Measurements from ENCODE around the gene FADD.

The FADD gene

DNA sequence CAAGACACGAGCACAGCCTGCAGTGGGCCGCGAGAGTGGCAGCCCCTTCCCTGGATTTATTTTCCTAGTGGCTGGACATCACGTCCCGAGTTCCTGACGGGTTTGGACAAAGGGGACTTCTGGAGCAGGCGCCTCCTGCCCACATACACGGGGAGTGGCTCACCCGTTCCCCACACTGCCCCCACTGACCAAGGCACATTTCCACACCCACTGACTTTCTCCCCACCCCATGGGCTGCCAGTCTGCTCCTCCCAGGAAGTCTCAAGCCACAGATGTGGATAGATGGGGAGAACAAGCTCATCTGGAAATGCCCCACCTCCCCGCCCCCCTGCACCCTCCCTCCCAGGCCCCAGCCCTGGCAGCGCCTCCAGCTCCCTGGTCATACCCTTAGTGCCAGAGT is 34.0 kb upstream of the FADD start:
- CTCF ChIA-PET: no interaction called here
- TF ChIP-seq, protein P1, sequence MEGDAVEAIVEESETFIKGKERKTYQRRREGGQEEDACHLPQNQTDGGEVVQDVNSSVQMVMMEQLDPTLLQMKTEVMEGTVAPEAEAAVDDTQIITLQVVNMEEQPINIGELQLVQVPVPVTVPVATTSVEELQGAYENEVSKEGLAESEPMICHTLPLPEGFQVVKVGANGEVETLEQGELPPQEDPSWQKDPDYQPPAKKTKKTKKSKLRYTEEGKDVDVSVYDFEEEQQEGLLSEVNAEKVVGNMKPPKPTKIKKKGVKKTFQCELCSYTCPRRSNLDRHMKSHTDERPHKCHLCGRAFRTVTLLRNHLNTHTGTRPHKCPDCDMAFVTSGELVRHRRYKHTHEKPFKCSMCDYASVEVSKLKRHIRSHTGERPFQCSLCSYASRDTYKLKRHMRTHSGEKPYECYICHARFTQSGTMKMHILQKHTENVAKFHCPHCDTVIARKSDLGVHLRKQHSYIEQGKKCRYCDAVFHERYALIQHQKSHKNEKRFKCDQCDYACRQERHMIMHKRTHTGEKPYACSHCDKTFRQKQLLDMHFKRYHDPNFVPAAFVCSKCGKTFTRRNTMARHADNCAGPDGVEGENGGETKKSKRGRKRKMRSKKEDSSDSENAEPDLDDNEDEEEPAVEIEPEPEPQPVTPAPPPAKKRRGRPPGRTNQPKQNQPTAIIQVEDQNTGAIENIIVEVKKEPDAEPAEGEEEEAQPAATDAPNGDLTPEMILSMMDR (conservative IDR thresholded peaks at IDR 0.05; ENCODE audit: low read depth): no peak
- DNase-seq (ENCODE audit: low spot score): no peak
- no peak overlapping the region for H3K27ac ChIP-seq
- POLR2A ChIA-PET (ENCODE audit: low non-redundant PET): no interaction called here

DNA sequence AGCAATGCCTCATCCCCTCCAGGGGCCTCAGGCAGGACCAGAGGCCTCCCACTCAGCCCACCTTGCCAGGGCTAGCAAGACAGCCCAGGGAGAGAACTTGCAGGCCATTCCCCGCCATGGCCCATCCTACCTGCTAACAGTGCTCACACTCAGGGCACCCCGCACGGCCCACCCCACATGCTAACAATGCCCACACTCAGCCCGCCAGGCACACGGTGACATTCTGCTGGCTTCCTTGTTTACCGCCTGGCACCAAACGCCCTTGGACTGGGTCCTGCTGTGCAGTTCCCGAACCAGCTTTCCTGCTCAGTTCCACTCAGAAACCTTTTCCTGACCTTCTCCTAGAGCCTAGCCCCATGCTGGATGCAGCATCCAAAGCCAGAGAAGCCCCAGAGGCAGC is 33.5 kb upstream of the FADD start:
- ChIA-PET POLR2A (ENCODE audit: low non-redundant PET) (no interaction called here), CTCF (interaction anchor here (0.5 to 0.7 kb wide), 3 partner anchors 12 to 251 kb away, joined by 3 to 4 read pairs (median 3); no protein-coding TSS in a partner anchor)
- TF ChIP-seq, protein P1 (conservative IDR thresholded peaks at IDR 0.05; ENCODE audit: low read depth): no peak
- DNase-seq (ENCODE audit: low spot score): no peak
- H3K27ac ChIP-seq: no peak overlapping the region

DNA sequence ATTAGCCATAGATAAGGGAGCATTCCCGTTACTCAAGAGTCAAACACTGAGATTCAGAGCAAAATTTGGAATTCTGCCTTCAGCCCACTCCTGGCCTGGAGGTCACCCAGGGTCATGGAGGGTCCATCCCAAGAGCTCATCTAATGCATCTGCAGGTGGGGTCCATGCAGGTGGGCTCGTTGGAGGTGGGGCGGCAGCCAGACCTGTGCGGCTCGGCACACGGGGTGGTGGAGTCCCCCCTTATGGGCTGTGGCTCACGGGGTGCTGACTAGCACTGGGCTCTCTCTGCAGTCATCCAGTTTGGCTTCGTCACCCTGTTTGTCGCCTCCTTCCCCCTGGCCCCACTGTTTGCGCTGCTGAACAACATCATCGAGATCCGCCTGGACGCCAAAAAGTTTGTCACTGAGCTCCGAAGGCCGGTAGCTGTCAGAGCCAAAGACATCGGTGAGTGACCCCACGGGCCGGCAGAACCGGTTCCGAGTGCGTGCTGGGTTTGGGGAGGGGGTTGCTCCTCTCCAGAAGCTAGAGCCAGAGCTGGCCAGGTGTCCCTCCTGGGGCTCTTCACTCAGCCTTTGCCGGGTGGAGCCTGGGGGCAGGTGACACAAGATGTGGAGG is 32.4 kb upstream of the FADD start:
- TF ChIP-seq, protein P1 (conservative IDR thresholded peaks at IDR 0.05; ENCODE audit: low read depth): no peak
- ChIA-PET CTCF (interaction anchor here (0.7 to 0.8 kb wide), 2 partner anchors 105 to 644 kb away, joined by 4 to 5 read pairs; no protein-coding TSS in a partner anchor), POLR2A (ENCODE audit: low non-redundant PET) (no interaction called here)
- no peak for DNase-seq (ENCODE audit: low spot score)
- no peak overlapping the region for H3K27ac ChIP-seq

DNA sequence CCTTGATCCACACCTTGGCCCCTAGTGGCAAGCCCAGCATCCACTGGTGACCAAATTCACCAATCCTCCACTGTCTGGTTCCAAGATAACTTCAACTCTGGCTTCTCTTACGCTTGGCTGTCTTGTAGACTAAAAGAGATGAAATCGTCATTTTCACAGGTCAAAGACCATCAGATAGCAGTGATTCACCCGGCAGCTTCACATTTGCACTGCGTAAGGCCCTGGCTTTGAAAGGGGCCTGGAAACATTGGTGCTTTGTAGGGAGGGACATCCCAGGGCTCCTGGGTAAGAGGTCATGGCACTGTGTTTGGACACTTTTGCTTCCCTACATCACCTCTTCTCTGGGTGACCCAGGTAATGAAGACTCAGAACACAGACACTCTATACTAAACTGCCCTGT is 30.1 kb upstream of the FADD start:
- TF ChIP-seq, protein P1 (conservative IDR thresholded peaks at IDR 0.05; ENCODE audit: low read depth): no peak
- H3K27ac ChIP-seq: no peak overlapping the region
- DNase-seq (ENCODE audit: low spot score): no peak
- ChIA-PET POLR2A (ENCODE audit: low non-redundant PET) (no interaction called here), CTCF (interaction anchor here (0.5 to 0.6 kb wide), 3 partner anchors 15 to 1614 kb away, joined by 3 to 4 read pairs (median 3); no protein-coding TSS in a partner anchor)

DNA sequence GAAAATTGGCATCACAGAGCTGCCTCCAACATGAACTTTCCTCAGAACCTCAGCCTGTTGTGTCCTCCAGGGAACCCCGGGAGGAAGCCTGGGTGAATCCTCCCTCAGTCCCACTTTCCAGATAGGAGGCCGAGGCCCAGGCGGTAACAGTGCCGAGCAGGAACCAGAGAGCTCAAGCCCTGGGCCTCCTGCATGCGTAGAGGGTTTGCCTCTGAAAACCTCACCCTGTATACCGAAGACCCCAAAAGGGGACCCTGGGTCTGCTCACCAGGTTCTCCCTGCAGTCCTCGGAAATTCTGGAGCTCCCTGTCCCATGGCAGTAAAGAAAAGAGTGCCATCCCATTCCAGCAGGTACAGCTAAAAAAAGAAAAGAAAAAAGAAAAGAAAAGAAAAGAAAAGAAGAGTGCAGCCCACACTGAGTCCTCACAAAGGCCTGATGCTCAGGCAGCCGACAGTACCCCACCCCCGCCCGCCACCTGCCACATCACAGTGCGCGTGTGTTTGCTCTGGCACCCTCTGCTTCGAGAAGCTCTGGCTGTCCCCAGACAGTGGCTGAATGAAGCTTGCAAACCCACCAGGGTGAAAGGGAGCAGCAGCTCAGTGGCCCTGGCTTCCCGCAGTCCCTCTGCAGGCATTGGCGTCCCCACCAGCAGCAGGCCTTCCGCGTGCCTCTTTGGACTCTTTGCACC is 28.4 kb upstream of the FADD start:
- H3K27ac ChIP-seq: no peak overlapping the region
- ChIA-PET CTCF (interaction anchor here (0.6 kb wide), 2 partner anchors 125 to 1898 kb away, joined by 3 to 4 read pairs; no protein-coding TSS in a partner anchor), POLR2A (ENCODE audit: low non-redundant PET) (no interaction called here)
- TF ChIP-seq, protein P1 (conservative IDR thresholded peaks at IDR 0.05; ENCODE audit: low read depth): no peak
- no peak for DNase-seq (ENCODE audit: low spot score)

DNA sequence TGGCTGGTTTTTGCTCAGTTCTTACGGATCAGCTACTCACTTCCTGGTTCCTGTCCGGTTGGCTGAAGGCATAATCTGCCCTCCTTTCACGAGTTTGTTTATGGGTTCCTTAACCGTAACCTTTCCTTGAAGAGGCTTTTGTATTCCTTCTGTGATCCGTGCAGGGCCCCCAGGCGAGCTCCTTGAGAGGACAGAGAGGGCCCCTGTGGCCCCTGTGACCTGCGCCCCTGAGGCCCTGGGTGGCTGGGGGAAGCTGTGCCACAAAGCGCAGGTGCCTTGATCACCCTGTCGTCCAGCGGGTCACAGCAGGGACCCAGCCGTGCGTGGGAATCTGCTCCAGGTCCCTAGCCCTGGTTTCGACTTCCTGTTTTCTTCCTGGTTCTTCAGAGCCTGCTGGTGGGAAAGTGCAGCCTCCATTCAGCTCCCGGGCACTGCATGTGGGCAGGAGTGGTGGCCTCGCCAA is 27.8 kb upstream of the FADD start:
- POLR2A ChIA-PET (ENCODE audit: low non-redundant PET): no interaction called here
- H3K27ac ChIP-seq: no peak overlapping the region
- CTCF ChIA-PET: interaction anchor here (0.6 kb wide), 2 partner anchors 201 to 1898 kb away, joined by 3 to 4 read pairs; no protein-coding TSS in a partner anchor
- DNase-seq (ENCODE audit: low spot score): no peak
- TF ChIP-seq, protein P1 (conservative IDR thresholded peaks at IDR 0.05; ENCODE audit: low read depth): no peak

All from RWPE1 (cell line).